Measurements from ENCODE around the gene GMCL1. TPM values are rescaled to one million over a fixed set of nuclear protein-coding genes. Genes with fewer than 3 reads are reported as not detected.
"Not testable (repeated sequence)": the region's sequence is repeated elsewhere in the genome, so short reads cannot be mapped to it uniquely, and the experiment has no call there.

The GMCL1 gene
- total RNA-seq, 1 donor from 2014 or later, result 12.7 TPM

GRCh38 chr2:69888451-69888850, 59.0 kb downstream of the GMCL1 start:
- H3K36me3 ChIP-seq (ENCODE audit: insufficient read depth, low read length), result no peaks in the 10 kb centered on the region
- H3K9me3 Mint-ChIP-seq (ENCODE audit: unreplicated experiment), result peaks cover 9% of the 10 kb centered on the region
- H3K27me3 ChIP-seq (ENCODE audit: insufficient read depth, low read length), result no peaks in the 10 kb centered on the region
- H3K27ac ChIP-seq (ENCODE audit: low read depth, low read length), result no peak overlapping the region
- TF ChIP-seq CTCF (IDR thresholded peaks at IDR 0.05; ENCODE audit: insufficient read depth, low read depth, low read length) (no peak), EZH2 (IDR thresholded peaks at IDR 0.05; ENCODE audit: insufficient read depth, low read length) (no peak)
- peaks cover 3% of the 10 kb centered on the region for H3K4me1 ChIP-seq (ENCODE audit: insufficient read depth, low read length)
- no peak for FAIRE-seq
- H4K20me1 ChIP-seq (ENCODE audit: insufficient read depth, low read length), result no peaks in the 10 kb centered on the region
- no peaks in the 10 kb centered on the region for H3K36me3 Mint-ChIP-seq (ENCODE audit: low read depth, unreplicated experiment)
- H3K4me3 Mint-ChIP-seq (ENCODE audit: unreplicated experiment), result no peak overlapping the region
- no peaks in the 10 kb centered on the region for H3K27me3 Mint-ChIP-seq (ENCODE audit: low read depth, unreplicated experiment)
- no peak overlapping the region for H2AFZ ChIP-seq (ENCODE audit: low read depth, low read length)
- no peaks in the 10 kb centered on the region for H3K79me2 ChIP-seq (ENCODE audit: insufficient read depth, low read length)
- H3K27ac Mint-ChIP-seq (ENCODE audit: unreplicated experiment), result no peak overlapping the region
- no peaks in the 10 kb centered on the region for H3K4me1 Mint-ChIP-seq (ENCODE audit: low read depth, unreplicated experiment)
- H3K9me3 ChIP-seq (ENCODE audit: insufficient read depth, low read depth, low read length), result no peaks in the 10 kb centered on the region
- no peak for DNase-seq (ENCODE audit: low read depth)
- no peak overlapping the region for H3K4me2 ChIP-seq (ENCODE audit: low read length)
- H3K4me3 ChIP-seq (ENCODE audit: insufficient read depth, low read depth, low read length), result no peak overlapping the region
- H3K9ac ChIP-seq (ENCODE audit: low read length), result no peak overlapping the region

GRCh38 chr2:69889302-69889701, 59.8 kb downstream of the GMCL1 start:
- no peak for DNase-seq (ENCODE audit: low read depth)
- FAIRE-seq, result no peak
- Mint-ChIP-seq H3K36me3 (ENCODE audit: low read depth, unreplicated experiment) (no peaks in the 10 kb centered on the region), H3K4me1 (ENCODE audit: low read depth, unreplicated experiment) (no peaks in the 10 kb centered on the region), H3K27ac (ENCODE audit: unreplicated experiment) (no peak overlapping the region), H3K27me3 (ENCODE audit: low read depth, unreplicated experiment) (no peaks in the 10 kb centered on the region), H3K4me3 (ENCODE audit: unreplicated experiment) (no peak overlapping the region), H3K9me3 (ENCODE audit: unreplicated experiment) (peaks cover 9% of the 10 kb centered on the region)
- TF ChIP-seq EZH2 (IDR thresholded peaks at IDR 0.05; ENCODE audit: insufficient read depth, low read length) (no peak), CTCF (IDR thresholded peaks at IDR 0.05; ENCODE audit: insufficient read depth, low read depth, low read length) (no peak)
- no peak overlapping the region for H3K27ac ChIP-seq (ENCODE audit: low read depth, low read length)
- no peak overlapping the region for H2AFZ ChIP-seq (ENCODE audit: low read depth, low read length)
- no peaks in the 10 kb centered on the region for H3K27me3 ChIP-seq (ENCODE audit: insufficient read depth, low read length)
- H3K79me2 ChIP-seq (ENCODE audit: insufficient read depth, low read length), result peaks cover 5% of the 10 kb centered on the region
- H3K4me2 ChIP-seq (ENCODE audit: low read length), result no peak overlapping the region
- peaks cover 3% of the 10 kb centered on the region for H3K4me1 ChIP-seq (ENCODE audit: insufficient read depth, low read length)
- no peaks in the 10 kb centered on the region for H4K20me1 ChIP-seq (ENCODE audit: insufficient read depth, low read length)
- no peak overlapping the region for H3K9ac ChIP-seq (ENCODE audit: low read length)
- no peaks in the 10 kb centered on the region for H3K9me3 ChIP-seq (ENCODE audit: insufficient read depth, low read depth, low read length)
- no peaks in the 10 kb centered on the region for H3K36me3 ChIP-seq (ENCODE audit: insufficient read depth, low read length)
- H3K4me3 ChIP-seq (ENCODE audit: insufficient read depth, low read depth, low read length), result no peak overlapping the region

- Histone ChIP-seq H3K79me2 (ENCODE audit: insufficient read depth, low read length) (peaks cover 21% of the 10 kb centered on the region), H3K4me2 (ENCODE audit: low read length) (no peak overlapping the region), H2AFZ (ENCODE audit: low read depth, low read length) (no peak overlapping the region), H3K27me3 (ENCODE audit: insufficient read depth, low read length) (no peaks in the 10 kb centered on the region), H3K4me3 (ENCODE audit: insufficient read depth, low read depth, low read length) (no peak overlapping the region), H3K9ac (ENCODE audit: low read length) (no peak overlapping the region), H3K4me1 (ENCODE audit: insufficient read depth, low read length) (peaks cover 7% of the 10 kb centered on the region), H3K9me3 (ENCODE audit: insufficient read depth, low read depth, low read length) (no peaks in the 10 kb centered on the region), H4K20me1 (ENCODE audit: insufficient read depth, low read length) (no peaks in the 10 kb centered on the region), H3K27ac (ENCODE audit: low read depth, low read length) (no peak overlapping the region), H3K36me3 (ENCODE audit: insufficient read depth, low read length) (no peaks in the 10 kb centered on the region)
- FAIRE-seq (no peak), DNase-seq (ENCODE audit: low read depth) (no peak)
- H3K4me1 Mint-ChIP-seq (ENCODE audit: low read depth, unreplicated experiment), result peaks cover 5% of the 10 kb centered on the region
- no peaks in the 10 kb centered on the region for H3K27me3 Mint-ChIP-seq (ENCODE audit: low read depth, unreplicated experiment)
- TF ChIP-seq CTCF (IDR thresholded peaks at IDR 0.05; ENCODE audit: insufficient read depth, low read depth, low read length), result no peak
- no peak for TF ChIP-seq EZH2 (IDR thresholded peaks at IDR 0.05; ENCODE audit: insufficient read depth, low read length)
- H3K27ac Mint-ChIP-seq (ENCODE audit: unreplicated experiment), result no peak overlapping the region
- H3K9me3 Mint-ChIP-seq (ENCODE audit: unreplicated experiment), result peaks cover 9% of the 10 kb centered on the region
- H3K4me3 Mint-ChIP-seq (ENCODE audit: unreplicated experiment), result no peak overlapping the region
- H3K36me3 Mint-ChIP-seq (ENCODE audit: low read depth, unreplicated experiment), result no peaks in the 10 kb centered on the region
Observed at GRCh38 chr2:69890881-69891280, 61.4 kb downstream of the GMCL1 start.

GRCh38 chr2:69892838-69893424, 63.5 kb downstream of the GMCL1 start:
- not testable (repeated sequence) for H3K4me1 ChIP-seq (ENCODE audit: insufficient read depth, low read length); H3K36me3 Mint-ChIP-seq (ENCODE audit: low read depth, unreplicated experiment); FAIRE-seq; H3K27ac ChIP-seq (ENCODE audit: low read depth, low read length); H3K4me3 ChIP-seq (ENCODE audit: insufficient read depth, low read depth, low read length); H3K4me1 Mint-ChIP-seq (ENCODE audit: low read depth, unreplicated experiment); DNase-seq (ENCODE audit: low read depth); H3K27me3 ChIP-seq (ENCODE audit: insufficient read depth, low read length); H3K9ac ChIP-seq (ENCODE audit: low read length); H3K9me3 ChIP-seq (ENCODE audit: insufficient read depth, low read depth, low read length); H3K27me3 Mint-ChIP-seq (ENCODE audit: low read depth, unreplicated experiment); H3K9me3 Mint-ChIP-seq (ENCODE audit: unreplicated experiment); H4K20me1 ChIP-seq (ENCODE audit: insufficient read depth, low read length)
- Mint-ChIP-seq H3K27ac (ENCODE audit: unreplicated experiment) (peak overlapping the region; percentile 99), H3K4me3 (ENCODE audit: unreplicated experiment) (peak overlapping the region; percentile 100)
- Histone ChIP-seq H3K36me3 (ENCODE audit: insufficient read depth, low read length) (peaks cover 16% of the 10 kb centered on the region), H2AFZ (ENCODE audit: low read depth, low read length) (peak overlapping the region; percentile 87), H3K4me2 (ENCODE audit: low read length) (peak overlapping the region; percentile 86), H3K79me2 (ENCODE audit: insufficient read depth, low read length) (peaks cover 24% of the 10 kb centered on the region)

Measured in astrocyte (in vitro differentiated cells and primary cell).